ENCODE results near the gene IDH2.
A peak's percentile ranks its signal among the peaks of the same experiment; 100 is the strongest.

Gene IDH2

DNA sequence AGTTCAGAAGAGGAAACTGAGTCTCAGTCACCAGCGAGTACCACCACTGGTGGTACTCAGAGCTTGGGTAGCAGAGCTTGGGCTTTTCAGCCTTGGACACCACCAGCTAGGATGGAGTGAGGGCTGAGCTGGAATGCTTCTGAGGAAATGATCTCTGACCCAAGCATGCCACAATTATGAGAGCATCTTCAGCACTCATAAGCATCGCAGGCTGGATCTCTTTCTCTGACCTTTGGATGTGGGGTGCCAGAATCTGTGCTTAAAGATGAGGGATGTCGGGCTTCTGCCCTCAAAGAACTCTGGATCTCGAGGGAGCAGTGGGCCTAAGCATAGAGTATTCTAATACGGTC, 64.8 kb downstream of the IDH2 start:
- TF ChIP-seq, protein P1, sequence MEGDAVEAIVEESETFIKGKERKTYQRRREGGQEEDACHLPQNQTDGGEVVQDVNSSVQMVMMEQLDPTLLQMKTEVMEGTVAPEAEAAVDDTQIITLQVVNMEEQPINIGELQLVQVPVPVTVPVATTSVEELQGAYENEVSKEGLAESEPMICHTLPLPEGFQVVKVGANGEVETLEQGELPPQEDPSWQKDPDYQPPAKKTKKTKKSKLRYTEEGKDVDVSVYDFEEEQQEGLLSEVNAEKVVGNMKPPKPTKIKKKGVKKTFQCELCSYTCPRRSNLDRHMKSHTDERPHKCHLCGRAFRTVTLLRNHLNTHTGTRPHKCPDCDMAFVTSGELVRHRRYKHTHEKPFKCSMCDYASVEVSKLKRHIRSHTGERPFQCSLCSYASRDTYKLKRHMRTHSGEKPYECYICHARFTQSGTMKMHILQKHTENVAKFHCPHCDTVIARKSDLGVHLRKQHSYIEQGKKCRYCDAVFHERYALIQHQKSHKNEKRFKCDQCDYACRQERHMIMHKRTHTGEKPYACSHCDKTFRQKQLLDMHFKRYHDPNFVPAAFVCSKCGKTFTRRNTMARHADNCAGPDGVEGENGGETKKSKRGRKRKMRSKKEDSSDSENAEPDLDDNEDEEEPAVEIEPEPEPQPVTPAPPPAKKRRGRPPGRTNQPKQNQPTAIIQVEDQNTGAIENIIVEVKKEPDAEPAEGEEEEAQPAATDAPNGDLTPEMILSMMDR (IDR thresholded peaks at IDR 0.05; ENCODE audit: low read length, missing control alignments): no peak
- H3K4me3 ChIP-seq (replicated peaks; ENCODE audit: low read depth, low read length): no peak overlapping the region
- peak; percentile 61 for DNase-seq (ENCODE audit: low read depth)

DNA sequence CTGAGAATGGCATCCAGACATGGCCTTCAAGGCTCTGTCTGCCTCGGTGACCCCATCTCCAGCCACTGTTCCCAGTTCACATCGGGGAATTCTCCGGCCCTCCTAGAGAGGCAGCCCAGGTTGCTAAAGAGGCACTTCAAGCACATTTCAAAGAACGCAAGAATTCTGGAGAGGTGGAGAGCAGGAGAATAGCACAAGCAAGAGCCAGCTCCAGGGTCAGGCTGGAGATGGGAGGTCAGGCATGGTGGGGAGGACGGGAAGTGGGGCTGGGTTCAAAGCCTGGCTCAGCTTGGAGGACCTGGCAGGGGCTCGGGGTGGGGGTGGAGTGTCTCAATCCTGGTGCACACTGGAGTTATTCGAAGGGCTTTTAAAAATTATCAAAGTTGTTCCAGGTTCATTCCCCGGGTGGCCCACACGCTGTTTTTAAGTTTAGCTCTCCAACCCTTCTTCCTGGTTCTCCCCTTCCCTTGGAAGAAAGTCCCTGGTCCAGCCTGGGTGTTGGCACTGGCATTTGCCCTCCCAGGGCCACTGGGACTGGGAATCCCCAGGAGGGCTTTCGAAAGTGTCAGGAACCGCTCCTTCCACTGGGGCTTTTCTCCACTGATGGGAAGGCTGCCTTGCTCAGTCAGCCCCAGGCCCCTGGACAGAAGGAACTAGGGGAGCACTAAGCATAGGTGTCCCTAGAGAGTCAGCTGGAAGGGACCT, 65.3 kb downstream of the IDH2 start:
- H3K4me3 ChIP-seq (replicated peaks; ENCODE audit: low read depth, low read length): no peak overlapping the region
- TF ChIP-seq, protein P1 (IDR thresholded peaks at IDR 0.05; ENCODE audit: low read length, missing control alignments): no peak
- no peak for DNase-seq (ENCODE audit: low read depth)

DNA sequence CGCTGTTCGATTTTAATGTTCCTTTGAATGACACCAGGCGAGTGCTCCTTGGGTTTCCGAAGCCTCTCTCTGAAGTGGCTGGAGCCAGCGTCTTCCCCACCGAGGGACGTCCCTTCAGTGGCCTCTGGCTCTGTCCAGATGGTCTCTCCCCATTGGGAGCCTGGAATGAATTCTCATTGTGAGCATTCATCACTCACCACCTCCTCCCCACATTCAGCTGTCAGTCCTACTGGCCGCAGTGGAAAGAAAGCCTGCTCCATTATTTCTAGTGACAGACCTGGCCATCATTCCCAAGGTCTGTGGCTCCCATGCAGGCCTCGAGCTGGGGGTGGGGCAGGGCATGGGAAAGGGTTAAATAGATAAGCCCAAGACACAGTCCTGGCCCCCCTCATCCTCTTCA, 65.9 kb downstream of the IDH2 start:
- no peak overlapping the region for H3K4me3 ChIP-seq (replicated peaks; ENCODE audit: low read depth, low read length)
- TF ChIP-seq, protein P1 (IDR thresholded peaks at IDR 0.05; ENCODE audit: low read length, missing control alignments): no peak

DNA sequence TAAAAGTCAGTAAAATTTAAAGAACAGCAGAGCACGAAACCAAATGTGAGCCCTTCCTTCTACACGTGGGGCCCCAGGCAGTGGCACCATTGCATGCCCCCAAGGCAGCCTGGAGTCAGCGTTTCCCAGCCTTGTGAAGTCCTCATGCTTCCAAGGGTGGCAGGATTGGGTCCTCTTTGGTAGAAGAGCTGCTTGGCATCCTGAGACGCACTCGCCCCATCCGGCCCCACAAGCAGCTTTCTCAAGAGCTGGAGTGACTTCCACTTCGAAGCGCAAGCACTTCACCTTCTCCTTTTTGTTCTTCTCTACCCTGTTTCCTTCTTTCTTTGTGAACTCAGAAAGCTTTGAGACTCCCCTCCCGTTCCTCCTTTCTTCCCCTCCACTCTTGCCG, 66.4 kb downstream of the IDH2 start:
- no peak for DNase-seq (ENCODE audit: low read depth)

More for the DNA sequence above, 65.9 kb downstream of the IDH2 start:
- no peak for DNase-seq (ENCODE audit: low read depth)

DNA sequence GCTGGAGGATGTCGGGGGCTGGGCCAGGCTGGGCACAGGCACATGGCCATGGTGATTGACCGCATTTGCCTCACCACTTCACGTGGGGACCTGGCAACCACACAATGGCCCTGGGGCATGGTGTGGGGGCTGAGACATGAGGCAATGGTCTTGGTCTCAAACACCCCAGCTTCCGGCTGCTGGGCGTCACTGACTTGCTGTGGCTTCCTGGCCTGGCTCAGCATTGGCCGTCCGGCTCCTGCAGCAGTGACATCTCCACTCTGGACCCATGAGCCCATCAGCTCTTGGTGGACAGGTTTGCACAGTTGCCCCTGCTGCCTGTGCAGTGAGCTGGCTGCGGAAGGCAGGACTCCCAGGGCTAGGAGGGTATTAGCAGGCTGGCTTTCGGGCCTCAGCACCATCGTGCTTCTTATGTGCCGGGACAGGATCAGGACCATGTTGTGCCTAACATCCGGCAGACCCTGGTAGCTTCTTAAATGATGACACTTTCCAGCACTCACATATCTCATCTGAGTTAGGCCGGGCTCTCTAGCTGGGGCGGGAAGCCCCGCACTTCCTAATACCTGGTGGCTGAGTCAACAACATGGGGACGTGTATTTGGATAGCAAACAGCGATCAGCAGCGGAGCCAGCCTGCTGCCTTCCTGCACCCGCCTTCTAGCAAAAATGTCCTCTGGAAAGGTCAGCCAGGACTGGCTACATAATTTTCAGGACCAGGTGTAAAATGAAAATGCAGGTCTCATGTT, 67.0 kb downstream of the IDH2 start:
- TF ChIP-seq, protein P1 (IDR thresholded peaks at IDR 0.05; ENCODE audit: low read length, missing control alignments): no peak
- H3K4me3 ChIP-seq (replicated peaks; ENCODE audit: low read depth, low read length): no peak overlapping the region
- DNase-seq (ENCODE audit: low read depth): peak; percentile 60

More for the DNA sequence above, 66.4 kb downstream of the IDH2 start:
- no peak overlapping the region for H3K4me3 ChIP-seq (replicated peaks; ENCODE audit: low read depth, low read length)
- TF ChIP-seq, protein P1 (IDR thresholded peaks at IDR 0.05; ENCODE audit: low read length, missing control alignments): no peak

DNA sequence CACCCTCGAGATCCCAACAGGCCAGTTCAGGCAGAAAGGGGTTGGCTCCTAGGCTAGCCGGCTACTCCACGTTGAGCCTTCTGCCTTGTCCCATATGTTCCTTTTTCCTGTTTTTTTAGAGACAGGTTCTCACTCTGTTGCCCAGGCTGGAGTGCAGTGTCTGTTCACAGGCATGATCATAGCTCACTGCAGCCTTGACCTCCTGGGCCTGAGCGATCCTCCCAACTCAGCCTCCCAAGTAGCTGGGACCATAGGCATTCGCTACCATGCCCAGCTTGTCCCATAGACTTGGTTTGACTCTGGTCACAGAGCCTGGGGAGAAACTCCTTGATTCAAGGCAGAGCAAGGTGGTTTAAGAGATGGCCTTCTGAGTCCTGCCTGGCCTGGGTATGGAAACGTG, 68.8 kb downstream of the IDH2 start:
- no peak for DNase-seq (ENCODE audit: low read depth)
- TF ChIP-seq, protein P1 (IDR thresholded peaks at IDR 0.05; ENCODE audit: low read length, missing control alignments): no peak
- H3K4me3 ChIP-seq (replicated peaks; ENCODE audit: low read depth, low read length): no peak overlapping the region
